Testis (tissue), 2 donors: ENCODE measurements around the gene TELO2.

ENCODE experiments used
- POLR2A ChIP-seq: fragments of 450-650 bp; IDR thresholded peaks from one replicate; pipeline ENCODE4 v1.6.1; 2017; ENCODE audit warnings: antibody characterized with exemption, mild to moderate bottlenecking, moderate library complexity
- TF ChIP-seq, protein P1 (sequence below), 3 experiments: fragments of 450-650 bp in 2 of 3; fragments of 200-600 bp in 1 of 3; sonication (generic) in 1 of 3; IDR thresholded peaks; one replicate each; pipeline ENCODE4 v1.5.1; 2016 to 2019; ENCODE audit warnings: antibody characterized with exemption in 3 of 3, mild to moderate bottlenecking in 2 of 3, moderate library complexity in 1 of 3

DNA sequence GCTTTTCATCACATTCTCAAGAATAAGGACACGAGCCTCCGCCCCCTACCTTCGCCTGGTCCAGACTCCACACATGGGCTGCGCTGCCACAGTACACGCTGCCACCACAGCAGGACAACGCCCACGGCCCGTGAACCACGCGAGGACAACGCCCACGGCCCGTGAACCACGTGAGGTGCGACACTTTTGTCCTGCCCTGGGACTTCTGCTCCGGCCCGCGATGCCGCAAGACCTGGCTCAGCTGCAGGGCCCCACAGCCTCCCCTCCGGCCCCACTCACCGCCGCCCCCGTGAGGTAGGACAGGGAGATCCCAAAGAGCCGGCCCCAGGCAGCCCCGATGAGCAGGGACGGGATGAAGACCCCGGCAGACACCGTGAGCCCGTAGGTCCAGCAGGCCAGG, 42.9 kb upstream of the TELO2 start:
- TF ChIP-seq, protein P1, sequence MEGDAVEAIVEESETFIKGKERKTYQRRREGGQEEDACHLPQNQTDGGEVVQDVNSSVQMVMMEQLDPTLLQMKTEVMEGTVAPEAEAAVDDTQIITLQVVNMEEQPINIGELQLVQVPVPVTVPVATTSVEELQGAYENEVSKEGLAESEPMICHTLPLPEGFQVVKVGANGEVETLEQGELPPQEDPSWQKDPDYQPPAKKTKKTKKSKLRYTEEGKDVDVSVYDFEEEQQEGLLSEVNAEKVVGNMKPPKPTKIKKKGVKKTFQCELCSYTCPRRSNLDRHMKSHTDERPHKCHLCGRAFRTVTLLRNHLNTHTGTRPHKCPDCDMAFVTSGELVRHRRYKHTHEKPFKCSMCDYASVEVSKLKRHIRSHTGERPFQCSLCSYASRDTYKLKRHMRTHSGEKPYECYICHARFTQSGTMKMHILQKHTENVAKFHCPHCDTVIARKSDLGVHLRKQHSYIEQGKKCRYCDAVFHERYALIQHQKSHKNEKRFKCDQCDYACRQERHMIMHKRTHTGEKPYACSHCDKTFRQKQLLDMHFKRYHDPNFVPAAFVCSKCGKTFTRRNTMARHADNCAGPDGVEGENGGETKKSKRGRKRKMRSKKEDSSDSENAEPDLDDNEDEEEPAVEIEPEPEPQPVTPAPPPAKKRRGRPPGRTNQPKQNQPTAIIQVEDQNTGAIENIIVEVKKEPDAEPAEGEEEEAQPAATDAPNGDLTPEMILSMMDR (IDR thresholded peaks at IDR 0.05): no peak
- no peak for TF ChIP-seq POLR2A
